ENCODE measurements around the gene PRICKLE1.

Gene PRICKLE1

GRCh38 chr12:42459336-42459847 is 130.2 kb downstream of the PRICKLE1 start:
- no peak for DNase-seq (ENCODE audit: low read depth in 2 of 3, low spot score in 1 of 3)

DNA sequence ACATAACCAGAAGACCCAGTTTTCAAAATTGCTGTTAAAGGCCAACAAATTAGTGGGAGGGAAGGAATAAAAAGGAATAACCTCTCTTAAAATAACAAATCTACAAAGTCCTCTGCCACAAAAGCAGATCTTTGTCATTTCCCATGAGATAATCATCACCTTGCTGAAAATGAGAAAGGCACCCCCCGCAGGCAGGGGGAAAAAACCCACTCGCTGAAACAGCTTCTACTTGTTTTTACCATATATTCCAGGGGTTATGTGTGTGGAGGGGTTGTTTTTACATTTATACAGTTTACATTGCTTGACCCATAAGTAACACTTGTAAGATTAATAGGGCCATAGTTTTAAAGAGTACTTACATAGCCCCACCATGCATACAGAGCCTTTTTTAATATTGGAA is 131.0 kb downstream of the PRICKLE1 start:
- DNase-seq (ENCODE audit: low read depth in 2 of 3, low spot score in 1 of 3): no peak

DNA sequence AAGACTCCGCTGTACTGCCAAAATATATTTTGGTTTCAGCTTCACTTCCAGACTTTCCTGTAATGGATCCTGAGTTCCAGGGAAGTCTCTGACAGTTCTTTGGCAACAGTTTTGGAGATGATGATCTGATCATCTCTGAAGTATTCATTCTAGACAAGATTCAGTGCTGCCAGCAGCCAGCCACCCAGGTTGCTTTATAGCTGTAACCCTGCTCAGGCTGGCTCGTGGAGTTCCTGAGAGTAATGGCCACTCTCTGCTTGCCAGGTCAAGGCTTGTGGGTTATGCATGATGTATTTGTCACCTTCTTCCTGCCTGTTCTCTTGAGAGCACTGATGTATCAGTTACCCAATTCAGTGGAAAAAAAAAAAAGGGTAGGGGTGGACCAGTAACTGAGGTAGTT is 139.3 kb downstream of the PRICKLE1 start:
- no peak for DNase-seq (ENCODE audit: low read depth in 2 of 3, low spot score in 1 of 3)

DNA sequence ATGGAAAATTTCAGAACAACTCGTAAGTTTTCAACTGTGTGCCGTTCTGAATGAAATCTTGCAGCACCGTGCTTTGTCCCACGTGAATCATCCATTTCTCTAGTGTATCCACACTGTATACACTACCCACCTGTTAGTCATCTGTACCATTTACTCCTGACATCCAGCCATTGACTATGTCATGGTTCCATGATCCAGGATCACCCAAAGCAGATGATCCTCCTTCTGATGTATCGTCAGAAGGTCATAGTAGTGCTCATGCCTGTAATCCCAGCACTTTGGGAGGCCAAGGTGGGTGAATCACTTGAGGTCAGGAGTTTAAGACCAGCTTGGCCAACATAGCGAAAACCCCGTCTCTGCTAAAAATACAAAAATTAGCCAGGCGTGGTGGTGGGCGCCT is 140.7 kb downstream of the PRICKLE1 start:
- no peak for DNase-seq (ENCODE audit: low read depth in 2 of 3, low spot score in 1 of 3)

DNA sequence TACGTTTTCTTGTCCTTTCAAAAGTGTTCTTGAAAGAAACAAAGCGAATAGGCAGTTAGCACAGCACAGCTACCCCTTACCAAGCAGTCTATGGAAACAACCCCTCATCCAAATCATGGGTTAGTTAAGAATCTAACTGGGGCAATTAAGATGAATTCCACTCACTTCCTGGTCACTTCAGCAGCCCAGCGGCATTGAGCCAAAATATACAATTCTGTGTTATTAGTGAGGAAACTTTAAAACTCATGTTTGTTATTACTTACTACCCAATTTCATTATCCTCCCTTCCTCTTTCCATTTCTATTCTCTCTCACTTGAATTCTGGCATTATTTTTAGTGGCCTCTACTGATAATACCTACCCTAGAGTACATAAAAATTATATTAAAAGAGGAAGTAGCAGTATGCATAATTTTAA is 142.2 kb downstream of the PRICKLE1 start:
- DNase-seq (ENCODE audit: low read depth in 2 of 3, low spot score in 1 of 3): no peak

DNA sequence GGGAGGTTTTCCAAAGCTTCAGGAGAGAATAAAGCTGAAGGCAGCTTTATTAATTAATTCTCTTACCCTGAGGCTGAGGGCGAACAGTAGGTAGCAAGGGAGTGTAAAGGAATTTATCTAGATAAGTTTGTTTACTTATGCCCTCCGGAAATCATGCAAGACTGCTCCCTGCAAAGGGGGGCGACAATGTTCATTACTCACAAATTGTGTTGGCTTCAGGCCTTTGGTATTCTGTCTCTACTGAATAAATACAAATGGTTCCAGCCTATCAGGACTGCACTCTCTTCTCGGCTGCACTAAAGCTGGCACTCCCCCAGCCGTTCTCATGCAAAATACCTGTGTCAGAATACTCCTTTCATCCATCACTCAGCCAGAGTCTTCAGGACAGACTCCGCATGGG is 142.8 kb downstream of the PRICKLE1 start:
- no peak for DNase-seq (ENCODE audit: low read depth in 2 of 3, low spot score in 1 of 3)

DNA sequence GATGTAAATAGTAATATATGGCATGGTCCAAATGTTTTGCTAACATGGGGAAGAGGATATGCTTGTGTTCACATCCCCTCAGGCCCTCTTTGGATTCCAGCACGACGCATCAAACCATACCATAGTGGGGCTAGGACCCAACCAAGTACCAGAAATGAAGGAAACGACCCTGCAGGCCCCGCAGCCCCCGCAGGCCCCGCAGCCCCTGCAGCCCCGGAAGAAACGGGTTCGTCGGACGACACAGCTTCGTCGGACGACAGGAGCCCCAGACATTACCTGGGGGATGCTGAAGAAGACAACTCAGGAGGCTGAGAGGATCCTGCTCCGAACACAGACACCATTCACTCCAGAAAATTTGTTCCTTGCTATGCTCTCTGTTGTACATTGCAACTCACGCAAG is 143.7 kb downstream of the PRICKLE1 start:
- no peak for DNase-seq (ENCODE audit: low read depth in 2 of 3, low spot score in 1 of 3)

GRCh38 chr12:42444192-42444943 is 145.2 kb downstream of the PRICKLE1 start:
- no peak for DNase-seq (ENCODE audit: low read depth in 2 of 3, low spot score in 1 of 3)

DNA sequence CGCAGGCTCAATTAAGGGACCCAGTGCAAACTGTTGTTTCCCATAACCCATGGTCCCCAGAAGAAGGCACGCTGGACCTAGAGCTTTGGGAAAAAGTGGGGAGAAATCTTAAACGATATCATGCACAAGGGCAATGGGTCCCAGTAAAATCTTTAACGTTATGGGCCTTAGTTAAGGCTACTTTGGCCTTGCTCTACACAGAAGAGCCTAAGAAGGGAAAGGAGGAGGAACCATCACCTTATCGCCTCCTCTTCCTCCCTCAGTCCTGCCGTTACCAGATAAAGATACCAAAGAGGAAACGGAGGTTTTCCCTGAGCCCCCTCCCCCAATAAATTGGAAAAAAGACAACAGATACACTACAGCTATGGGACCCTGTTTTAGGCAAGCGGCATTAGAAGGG is 146.7 kb downstream of the PRICKLE1 start:
- DNase-seq (ENCODE audit: low read depth in 2 of 3, low spot score in 1 of 3): no peak

DNA sequence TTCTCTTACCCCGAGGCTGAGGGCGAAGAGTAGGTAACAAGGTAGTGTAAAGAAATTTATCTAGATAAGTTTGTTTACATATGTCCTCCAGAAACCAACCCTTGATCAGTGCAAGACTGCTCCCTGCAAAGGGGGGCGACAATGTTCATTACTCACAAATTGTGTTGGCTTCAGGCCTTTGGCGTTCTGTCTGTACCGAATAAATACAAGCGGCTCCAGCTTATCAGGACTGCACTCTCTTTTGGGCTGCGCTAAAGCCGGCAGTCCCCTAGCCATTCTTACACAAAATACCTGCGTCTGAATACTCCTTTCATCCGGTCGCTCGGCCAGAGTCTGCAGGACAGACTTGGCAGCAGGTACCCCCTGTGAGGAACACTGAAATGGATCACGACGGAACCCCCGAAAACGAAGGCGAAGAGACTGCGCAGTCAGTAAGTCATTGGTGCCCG is 147.2 kb downstream of the PRICKLE1 start:
- DNase-seq (ENCODE audit: low read depth in 2 of 3, low spot score in 1 of 3): no peak

DNA sequence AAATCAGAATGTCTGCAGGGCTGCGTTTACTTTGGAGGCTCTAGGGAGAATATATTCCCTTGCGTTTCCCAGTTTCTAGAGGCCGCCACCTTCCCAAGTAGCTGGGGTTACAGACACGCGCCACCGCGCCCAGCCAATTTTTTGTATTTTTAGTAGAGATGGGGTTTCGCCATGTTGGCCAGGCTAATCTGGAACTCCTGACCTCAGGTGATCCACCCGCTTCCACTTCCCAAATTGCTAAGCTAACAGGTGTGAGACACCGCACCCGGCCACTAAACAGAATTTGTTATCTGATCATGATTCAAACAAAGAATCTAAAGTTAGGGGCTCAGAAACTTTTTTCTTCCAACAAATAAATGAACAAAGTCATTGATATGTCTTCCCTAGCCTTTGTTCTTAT is 148.9 kb downstream of the PRICKLE1 start:
- no peak for DNase-seq (ENCODE audit: low read depth in 2 of 3, low spot score in 1 of 3)

DNA sequence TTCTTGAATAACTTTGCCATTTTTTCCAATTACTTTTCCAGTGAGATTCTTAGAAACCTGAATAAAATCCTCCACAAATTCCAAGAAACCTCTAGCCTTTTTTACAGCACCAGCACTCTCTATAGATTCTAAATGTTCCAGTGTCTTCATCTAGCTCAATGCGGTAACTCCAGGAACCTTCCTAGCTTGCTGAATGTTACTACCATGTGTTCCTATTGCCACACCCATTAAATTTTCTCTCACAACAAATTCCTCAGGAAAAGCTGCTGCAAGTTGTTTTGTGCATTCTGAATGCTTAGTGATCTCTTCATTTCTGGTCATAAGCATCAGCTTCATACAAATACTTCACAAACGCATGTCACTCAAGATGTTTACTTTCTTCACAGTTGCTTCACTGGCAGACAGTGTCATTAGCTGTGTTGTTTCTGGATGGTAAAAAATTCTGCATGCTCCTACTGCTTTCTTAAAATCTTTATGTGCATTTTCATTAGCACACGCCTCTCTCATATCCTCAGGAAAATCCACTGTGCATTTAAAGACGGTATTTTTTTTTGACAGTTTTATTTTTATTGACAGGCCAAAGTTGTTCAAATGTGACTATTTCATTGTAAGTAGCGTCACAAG is 156.9 kb downstream of the PRICKLE1 start:
- no peak for DNase-seq (ENCODE audit: low read depth in 2 of 3, low spot score in 1 of 3)

GRCh38 chr12:42428850-42429249 is 160.7 kb downstream of the PRICKLE1 start:
- DNase-seq (ENCODE audit: low read depth in 2 of 3, low spot score in 1 of 3): no peak

DNA sequence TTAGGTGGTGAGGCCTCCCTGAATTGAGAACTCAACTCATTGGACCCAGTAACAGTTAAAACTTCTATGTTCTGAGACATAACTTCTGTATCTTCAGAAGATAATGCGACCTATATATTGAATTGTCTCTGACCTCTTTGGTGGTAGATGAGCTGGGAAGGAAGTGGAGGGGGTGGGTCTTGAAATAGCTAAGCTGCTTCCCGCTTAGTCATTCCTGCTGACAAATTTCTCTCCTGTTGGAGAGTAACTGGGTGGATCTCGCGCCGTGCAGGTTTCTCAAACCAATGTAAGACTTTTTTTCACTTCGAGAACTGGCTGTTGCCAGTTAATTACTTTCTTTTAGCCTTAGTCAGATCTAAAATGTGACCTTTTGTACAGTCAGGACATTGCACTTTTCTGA is 162.8 kb downstream of the PRICKLE1 start:
- peak in 1 of 3 donors; percentile 2 for DNase-seq (ENCODE audit: low read depth in 2 of 3, low spot score in 1 of 3)

- no peak for DNase-seq (ENCODE audit: low read depth in 2 of 3, low spot score in 1 of 3)
Observed at GRCh38 chr12:42422785-42423184, 166.8 kb downstream of the PRICKLE1 start.

DNA sequence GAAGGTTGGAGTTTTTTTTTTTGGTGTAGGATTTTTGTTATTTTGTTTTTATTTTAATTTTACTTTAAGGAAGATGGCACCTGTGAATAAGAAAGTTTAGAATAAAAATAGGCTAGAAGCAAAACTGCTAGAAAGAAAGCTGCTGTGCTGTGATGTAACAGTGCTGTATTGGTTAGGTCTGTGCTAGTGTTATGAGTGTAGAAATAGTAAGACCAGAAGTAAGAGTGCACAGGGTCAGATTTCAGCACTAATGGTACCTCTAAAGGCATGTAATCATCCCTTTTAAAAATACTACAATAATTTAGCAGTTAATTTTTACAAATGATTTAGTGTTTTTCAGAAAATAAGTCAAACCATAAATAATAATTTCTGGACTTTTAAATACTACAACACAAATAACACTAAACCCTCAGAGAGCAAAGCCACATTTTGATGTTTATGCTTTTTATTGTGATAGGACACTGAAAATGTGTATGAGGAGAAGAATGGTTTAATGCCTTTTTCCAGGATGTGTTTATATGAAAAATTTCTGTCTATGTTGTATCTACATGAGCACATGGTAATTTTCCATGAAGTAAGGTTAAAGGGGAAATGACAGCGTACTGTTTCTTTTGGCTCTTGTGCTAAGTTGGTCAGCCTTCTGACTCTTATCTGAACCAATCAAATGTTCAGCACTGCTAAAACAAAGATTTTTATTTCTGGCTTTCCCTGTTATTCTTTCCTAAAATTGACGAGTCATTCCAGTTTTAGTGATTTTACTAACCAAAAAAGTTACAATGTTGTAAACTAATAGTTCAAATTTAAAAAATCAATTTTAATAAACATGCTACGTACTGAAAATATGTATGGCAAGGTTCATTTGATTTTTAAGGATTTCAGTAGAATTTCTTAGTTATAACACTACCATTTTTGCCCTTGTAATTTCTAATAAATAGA is 167.4 kb downstream of the PRICKLE1 start:
- no peak for DNase-seq (ENCODE audit: low read depth in 2 of 3, low spot score in 1 of 3)

DNA sequence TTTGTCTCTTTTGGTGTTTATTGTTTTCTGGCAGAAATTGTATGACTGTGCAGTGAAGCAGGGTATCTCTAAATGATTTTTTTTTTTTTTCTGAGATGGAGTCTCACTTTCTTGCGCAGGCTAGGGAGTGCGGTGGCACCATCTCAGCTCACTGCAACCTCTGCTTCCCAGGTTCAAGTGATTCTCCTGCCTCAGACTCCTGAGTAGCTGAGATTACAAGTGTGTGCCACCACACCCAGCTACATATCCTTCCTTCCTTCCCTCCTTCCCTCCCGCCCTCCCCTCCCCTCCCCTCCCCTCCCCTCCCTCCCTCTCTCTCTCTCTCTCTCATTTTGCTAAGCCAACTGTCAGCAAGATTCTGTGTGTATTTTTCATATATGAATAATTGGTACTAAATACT is 169.2 kb downstream of the PRICKLE1 start:
- DNase-seq (ENCODE audit: low read depth in 2 of 3, low spot score in 1 of 3): no peak

DNA sequence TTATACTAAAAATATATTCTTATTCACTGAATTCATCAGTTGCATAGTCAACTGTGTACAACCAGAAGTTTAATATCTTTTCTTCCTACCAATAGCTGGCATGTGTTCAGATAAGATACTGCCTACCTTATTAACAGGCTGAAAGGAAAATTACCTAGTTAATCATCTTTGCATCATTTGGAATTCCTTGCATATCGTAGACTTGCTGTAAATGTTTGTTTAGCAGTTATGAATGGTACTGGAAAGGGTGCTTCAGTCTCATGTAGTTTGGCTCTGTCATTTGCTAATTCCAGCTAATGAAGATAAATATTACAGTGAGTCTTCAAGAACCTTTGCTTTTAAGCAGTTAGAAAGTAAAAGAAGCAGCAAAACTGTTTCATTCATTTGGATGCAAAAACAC is 179.2 kb downstream of the PRICKLE1 start:
- no peak for DNase-seq (ENCODE audit: low read depth in 2 of 3, low spot score in 1 of 3)

DNA sequence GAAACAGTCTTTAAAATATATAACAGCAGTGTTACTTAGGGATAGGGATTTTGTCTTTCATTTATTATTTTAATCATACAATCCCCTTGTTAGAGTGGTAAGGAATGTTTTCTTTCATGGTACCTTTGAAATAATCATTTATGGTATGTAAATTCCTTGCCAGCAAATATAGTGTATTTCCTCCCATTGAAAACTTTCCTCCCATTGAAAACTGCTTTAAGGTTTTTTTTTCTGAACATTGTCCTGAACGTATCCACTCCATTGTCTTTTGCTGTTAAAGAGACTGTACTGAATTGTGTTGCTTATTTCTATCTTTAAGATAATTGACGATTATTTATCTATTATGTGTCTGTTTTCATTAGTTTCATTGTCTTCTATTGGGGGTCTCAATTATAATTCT is 180.1 kb downstream of the PRICKLE1 start:
- DNase-seq (ENCODE audit: low read depth in 2 of 3, low spot score in 1 of 3): no peak

GRCh38 chr12:42407306-42407705 is 182.2 kb downstream of the PRICKLE1 start:
- DNase-seq (ENCODE audit: low read depth in 2 of 3, low spot score in 1 of 3): no peak

Measured in stimulated activated CD4-positive, alpha-beta T cell treated with anti-CD3 and anti-CD28 coated beads, Interleukin-12 subunit alpha, Interleukin-12 subunit beta, amount 100 ng/mL, for 48 hours (primary cell).